Mesothelial cell of epicardium (in vitro differentiated cells): Measurements from ENCODE around the gene NTRK3. TPM values are rescaled to one million over a fixed set of nuclear protein-coding genes. Genes with fewer than 3 reads are reported as not detected.
A peak's percentile ranks its signal among the peaks of the same experiment; 100 is the strongest.

Source experiments
- DNase-seq, 2 experiments: peaks; one replicate each; pipeline ENCODE4 v3.0.0; 2021; ENCODE audit warnings: low spot score in 2 of 2; ENCODE audit not compliant: unreplicated experiment in 2 of 2
- H3K27ac Mint-ChIP-seq: 2 replicates; pipeline ENCODE4 v1.8.0; 2021; ENCODE audit warnings: mixed read lengths
- H3K27me3 Mint-ChIP-seq: 2 replicates; pipeline ENCODE4 v1.8.0; 2021; ENCODE audit warnings: low read depth, mixed read lengths
- H3K36me3 Mint-ChIP-seq: 2 replicates; pipeline ENCODE4 v1.8.0; 2021; ENCODE audit warnings: mixed read lengths
- H3K4me1 Mint-ChIP-seq: 2 replicates; pipeline ENCODE4 v1.8.0; 2021; ENCODE audit warnings: mixed read lengths
- H3K4me3 Mint-ChIP-seq: 2 replicates; pipeline ENCODE4 v1.8.0; 2021; ENCODE audit warnings: mild to moderate bottlenecking, moderate library complexity, mixed read lengths
- H3K9me3 Mint-ChIP-seq: 2 replicates; pipeline ENCODE4 v1.8.0; 2021; ENCODE audit warnings: mixed read lengths
- CTCF ChIP-seq: fragments of 200-600 bp; sonication (generic); IDR thresholded peaks from one replicate; pipeline ENCODE4 v1.5.0; 2021; ENCODE audit warnings: antibody characterized with exemption; ENCODE audit not compliant: unreplicated experiment
- total RNA-seq: library from RNA; stranded (reverse); gene quantifications from 3 replicates; pipeline ENCODE4 v1.2.1, GENCODE V29; 2021

The NTRK3 gene
- total RNA-seq, 1 donor from 2014 or later, result 2.1 TPM

DNA sequence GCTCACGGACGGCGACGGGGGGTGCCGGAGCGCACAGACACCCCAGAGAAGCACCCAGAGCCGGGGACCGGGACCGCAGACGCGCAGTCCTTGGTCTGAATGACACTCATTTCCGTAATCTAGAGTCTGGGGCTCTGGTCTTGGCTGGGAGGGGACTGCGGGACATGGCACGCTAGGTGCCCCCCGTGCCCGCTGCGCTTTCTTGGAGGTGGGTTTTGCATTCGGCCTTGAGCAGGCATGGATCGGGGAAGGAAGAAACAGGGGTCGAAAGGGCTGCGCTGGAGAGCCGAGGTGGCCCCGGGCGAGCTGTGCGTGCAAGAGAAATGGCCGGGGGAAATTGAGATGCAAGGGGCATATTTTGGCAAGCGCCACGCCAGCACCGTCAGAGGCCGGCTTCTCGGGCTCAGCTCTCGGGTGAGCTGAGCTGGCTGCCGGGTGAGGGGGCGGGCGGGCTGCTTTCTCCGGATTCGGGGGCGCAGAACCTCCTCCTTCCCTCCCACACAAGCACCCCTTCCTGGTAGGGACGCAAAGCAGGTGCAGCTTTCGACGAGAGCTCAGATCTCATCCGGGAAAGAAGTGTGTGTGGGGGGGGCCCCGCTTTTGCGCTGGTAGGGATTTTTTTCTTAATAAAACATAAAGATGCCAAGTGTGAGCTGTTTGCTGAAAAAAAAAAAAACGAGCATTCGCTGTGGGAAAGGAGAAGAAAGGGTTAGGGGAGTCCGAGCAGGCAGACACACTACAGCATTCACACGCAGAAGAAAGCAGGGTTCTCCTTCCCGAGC lies 963 bp upstream of the NTRK3 start:
- Mint-ChIP-seq H3K27ac (no peak overlapping the region), H3K36me3 (no peaks in the 10 kb centered on the region), H3K27me3 (peaks cover 95% of the 10 kb centered on the region), H3K9me3 (no peaks in the 10 kb centered on the region), H3K4me3 (peak overlapping the region; percentile 62), H3K4me1 (peaks cover 25% of the 10 kb centered on the region)
- no peak for DNase-seq
- TF ChIP-seq CTCF, result no peak

- Mint-ChIP-seq H3K27me3 (peaks cover 93% of the 10 kb centered on the region), H3K4me1 (peaks cover 25% of the 10 kb centered on the region), H3K9me3 (no peaks in the 10 kb centered on the region), H3K27ac (no peak overlapping the region), H3K4me3 (peak overlapping the region; percentile 65), H3K36me3 (no peaks in the 10 kb centered on the region)
- peak; percentile 66 to 81 for DNase-seq
- no peak for TF ChIP-seq CTCF
Observed at GRCh38 chr15:88255484-88256278, 858 bp downstream of the NTRK3 start.

DNA sequence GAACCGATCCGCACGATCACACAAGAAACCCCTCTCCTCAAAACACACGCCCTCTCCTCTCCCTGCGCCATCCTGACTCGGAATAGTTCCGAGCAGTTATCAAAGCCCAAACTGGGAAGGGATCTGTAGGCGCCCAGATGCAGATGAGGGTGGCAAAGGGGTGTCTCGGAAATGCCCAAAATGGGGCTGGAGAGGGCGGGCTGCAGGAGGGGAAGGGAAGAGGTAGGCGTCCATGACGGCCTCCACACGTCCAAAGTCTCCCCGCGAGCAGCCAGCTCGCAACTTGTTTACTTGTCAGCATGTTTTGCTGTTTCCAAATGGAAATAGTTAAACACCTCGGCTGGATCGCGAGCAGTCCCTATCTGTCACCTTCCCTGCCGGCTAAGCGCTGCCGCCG lies 1.5 kb downstream of the NTRK3 start:
- Mint-ChIP-seq H3K4me1 (peaks cover 25% of the 10 kb centered on the region), H3K27me3 (peaks cover 93% of the 10 kb centered on the region)

DNA sequence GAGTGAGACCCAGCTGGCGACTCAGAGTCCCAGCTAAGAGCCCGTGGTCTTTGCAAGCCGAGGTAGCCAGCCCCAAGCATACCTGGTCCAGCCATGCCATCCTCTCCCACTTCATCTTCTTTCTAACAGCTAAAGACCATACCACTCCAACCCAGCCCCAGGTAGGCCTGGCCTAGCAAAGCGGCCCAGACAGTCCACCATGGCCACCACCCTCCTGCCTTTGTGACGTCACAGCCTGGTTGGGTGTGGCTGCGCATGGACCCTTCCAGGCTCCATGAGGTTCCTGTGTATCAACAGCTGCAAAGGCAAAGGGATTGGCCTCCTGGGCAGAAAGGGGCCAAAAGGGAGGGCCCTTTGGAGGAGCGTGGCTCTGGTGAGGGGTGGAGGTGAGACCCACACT lies 4.1 kb downstream of the NTRK3 start:
- Mint-ChIP-seq H3K4me3 (no peak overlapping the region), H3K9me3 (no peaks in the 10 kb centered on the region), H3K36me3 (no peaks in the 10 kb centered on the region), H3K4me1 (peaks cover 17% of the 10 kb centered on the region), H3K27ac (no peak overlapping the region), H3K27me3 (peaks cover 89% of the 10 kb centered on the region)
- no peak for DNase-seq
- no peak for TF ChIP-seq CTCF

More for the DNA sequence above, 1.5 kb downstream of the NTRK3 start:
- Mint-ChIP-seq H3K27ac (no peak overlapping the region), H3K4me3 (peak overlapping the region; percentile 43), H3K9me3 (no peaks in the 10 kb centered on the region), H3K36me3 (no peaks in the 10 kb centered on the region)
- no peak for TF ChIP-seq CTCF
- DNase-seq, result no peak

DNA sequence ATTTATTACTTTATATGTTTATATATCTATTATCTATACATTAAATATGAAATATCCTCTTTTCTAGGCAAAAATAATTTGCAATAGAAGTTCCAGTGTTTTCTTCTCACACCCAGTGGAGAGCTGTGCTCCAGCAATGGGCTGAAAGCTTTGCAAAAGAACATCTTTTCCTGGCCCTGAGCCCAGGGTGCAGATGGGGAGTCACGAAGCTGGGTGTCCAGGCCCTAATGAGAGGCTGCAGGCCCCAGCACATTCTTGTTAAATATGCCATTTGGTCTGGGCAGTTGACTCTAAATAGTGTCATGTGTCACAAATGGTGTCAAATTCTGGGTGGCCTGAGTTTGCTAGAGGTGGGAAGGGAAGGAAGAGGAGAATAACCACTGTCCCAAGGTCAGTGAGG lies 5.7 kb downstream of the NTRK3 start:
- peaks cover 10% of the 10 kb centered on the region for H3K4me1 Mint-ChIP-seq
- peaks cover 94% of the 10 kb centered on the region for H3K27me3 Mint-ChIP-seq

More for the DNA sequence above, 5.7 kb downstream of the NTRK3 start:
- no peak for DNase-seq
- H3K9me3 Mint-ChIP-seq, result no peaks in the 10 kb centered on the region
- H3K4me3 Mint-ChIP-seq, result no peak overlapping the region
- H3K36me3 Mint-ChIP-seq, result no peaks in the 10 kb centered on the region
- no peak for TF ChIP-seq CTCF
- H3K27ac Mint-ChIP-seq, result no peak overlapping the region
